Ovary (tissue), 3 donors: ENCODE data around the gene SELP.

Source experiments
- EP300 ChIP-seq: sonication (generic); formaldehyde crosslinking; IDR thresholded peaks from one replicate; pipeline ENCODE4 v1.6.1; 2017; ENCODE audit warnings: antibody characterized with exemption
- POLR2A ChIP-seq: fragments of 450-650 bp; IDR thresholded peaks from one replicate; pipeline ENCODE4 v1.6.1; 2017; ENCODE audit warnings: antibody characterized with exemption, mild to moderate bottlenecking, moderate library complexity
- TF ChIP-seq, protein P1 (sequence below), 3 donors: fragments of 450-650 bp in 2 of 3; fragments of 200-600 bp in 1 of 3; IDR thresholded peaks; one replicate each; pipeline versions ENCODE4 v1.5.1 to v1.8.0; 2016 to 2022; ENCODE audit warnings: antibody characterized with exemption in 3 of 3, mild to moderate bottlenecking in 1 of 3
- donor health status: DM: no; HTN: no; CAD: no.

DNA sequence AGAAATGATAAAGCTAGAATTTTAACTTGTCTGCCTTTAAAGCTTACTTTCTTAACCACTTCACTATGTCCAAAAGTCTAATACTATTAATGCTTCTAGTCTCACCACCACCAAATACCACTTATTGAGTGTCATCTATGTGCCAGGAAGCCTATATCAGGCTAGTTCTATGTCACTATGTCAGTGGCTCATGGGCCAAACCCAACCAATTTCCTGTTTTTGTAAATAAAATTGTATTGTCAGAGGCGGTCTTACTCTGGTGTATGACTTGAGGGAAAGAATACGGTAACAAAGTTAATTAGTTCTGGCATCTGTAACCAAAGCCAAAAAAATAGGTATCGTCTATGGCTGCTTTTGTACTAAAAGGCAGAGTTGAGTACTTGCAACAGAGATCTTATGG is 58.5 kb downstream of the SELP start:
- TF ChIP-seq, protein P1, sequence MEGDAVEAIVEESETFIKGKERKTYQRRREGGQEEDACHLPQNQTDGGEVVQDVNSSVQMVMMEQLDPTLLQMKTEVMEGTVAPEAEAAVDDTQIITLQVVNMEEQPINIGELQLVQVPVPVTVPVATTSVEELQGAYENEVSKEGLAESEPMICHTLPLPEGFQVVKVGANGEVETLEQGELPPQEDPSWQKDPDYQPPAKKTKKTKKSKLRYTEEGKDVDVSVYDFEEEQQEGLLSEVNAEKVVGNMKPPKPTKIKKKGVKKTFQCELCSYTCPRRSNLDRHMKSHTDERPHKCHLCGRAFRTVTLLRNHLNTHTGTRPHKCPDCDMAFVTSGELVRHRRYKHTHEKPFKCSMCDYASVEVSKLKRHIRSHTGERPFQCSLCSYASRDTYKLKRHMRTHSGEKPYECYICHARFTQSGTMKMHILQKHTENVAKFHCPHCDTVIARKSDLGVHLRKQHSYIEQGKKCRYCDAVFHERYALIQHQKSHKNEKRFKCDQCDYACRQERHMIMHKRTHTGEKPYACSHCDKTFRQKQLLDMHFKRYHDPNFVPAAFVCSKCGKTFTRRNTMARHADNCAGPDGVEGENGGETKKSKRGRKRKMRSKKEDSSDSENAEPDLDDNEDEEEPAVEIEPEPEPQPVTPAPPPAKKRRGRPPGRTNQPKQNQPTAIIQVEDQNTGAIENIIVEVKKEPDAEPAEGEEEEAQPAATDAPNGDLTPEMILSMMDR (IDR thresholded peaks at IDR 0.05) = no peak
- TF ChIP-seq POLR2A (no peak), EP300 (no peak)
